HG03342 (cell line): ENCODE data around the gene TIMP2.
"Not testable (repeated sequence)": the region's sequence is repeated elsewhere in the genome, so short reads cannot be mapped to it uniquely, and the experiment has no call there.

Experiments
- ATAC-seq: cut with Tn5 transposase; IDR thresholded peaks from one replicate; pipeline ENCODE4 v1.9.1; 2021; ENCODE audit warnings: mild to moderate bottlenecking, moderate library complexity; ENCODE audit not compliant: unreplicated experiment

TIMP2 gene

DNA sequence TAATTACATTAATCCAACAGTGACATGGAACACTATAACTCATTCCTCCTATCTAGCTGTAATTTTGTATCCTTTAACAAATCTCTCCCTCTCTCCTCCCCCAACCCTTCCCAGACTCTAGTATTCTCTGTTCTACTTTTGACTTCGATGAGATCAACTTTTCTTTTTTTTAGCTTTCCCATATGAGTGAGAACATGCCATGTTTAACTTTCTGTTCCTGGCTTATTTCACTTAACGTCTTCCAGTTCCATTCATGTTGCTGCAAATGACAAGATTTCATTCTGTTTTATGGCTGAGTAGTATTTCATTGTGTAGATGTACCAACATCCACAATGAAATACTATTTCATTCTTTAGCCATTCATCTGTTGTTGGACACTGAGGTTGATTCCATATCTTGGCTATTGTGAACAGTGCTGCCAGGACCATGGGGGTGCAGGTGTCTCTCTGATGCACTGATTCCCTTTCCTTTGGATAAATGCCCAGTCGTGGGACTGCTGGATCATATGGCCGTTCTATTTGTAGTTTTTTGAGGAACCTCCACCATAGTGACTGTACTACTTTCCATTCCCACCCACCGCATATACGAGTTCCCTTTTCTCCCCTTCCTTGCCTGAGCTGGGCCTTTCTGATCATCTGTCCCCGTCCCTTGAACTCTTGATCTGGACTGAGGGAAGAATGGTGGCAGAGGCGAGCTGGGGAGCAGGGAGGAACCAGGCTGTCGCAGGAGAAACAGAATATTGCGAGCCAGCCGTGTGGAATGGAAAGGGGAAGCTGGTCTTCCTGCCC lies 14.5 kb downstream of the TIMP2 start:
- no peak for ATAC-seq

DNA sequence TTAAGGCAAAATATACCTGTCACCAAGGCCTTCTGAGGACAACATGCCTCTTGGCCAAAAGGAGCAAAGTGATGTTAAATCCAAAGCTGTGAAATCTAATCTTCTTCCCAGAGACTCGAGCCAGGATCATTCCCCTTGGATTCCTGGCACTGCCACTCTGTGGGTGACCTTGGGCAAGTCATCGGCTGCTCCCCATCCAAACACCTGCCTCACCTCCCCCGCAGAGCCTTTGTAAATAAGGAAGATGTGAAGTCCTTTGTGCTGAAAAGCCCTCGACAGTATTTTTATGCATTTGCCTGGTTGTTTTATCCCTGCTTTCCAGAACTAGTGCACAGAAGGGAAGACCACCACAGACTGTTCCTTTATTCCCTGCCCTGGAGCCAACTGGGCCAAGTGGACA lies 16.8 kb downstream of the TIMP2 start:
- ATAC-seq = no peak

DNA sequence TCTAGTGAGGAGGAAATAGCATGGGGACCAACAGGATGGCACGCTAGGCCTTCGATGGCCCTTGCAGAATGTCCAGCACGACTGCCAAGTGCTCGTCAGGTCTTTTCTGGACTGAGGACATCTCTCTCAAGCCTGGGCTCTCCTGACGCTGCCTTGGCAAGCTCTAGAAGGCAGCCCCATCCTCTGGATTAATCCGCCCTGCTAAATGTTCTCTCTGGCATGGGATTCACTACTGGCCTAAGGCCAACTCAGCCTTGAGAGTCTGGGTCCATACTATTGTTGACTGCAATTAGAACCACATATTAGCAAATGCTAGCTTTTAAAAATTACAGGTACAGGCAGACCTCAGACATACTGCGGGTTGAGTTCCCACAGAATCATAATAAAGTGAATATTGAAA lies 19.6 kb downstream of the TIMP2 start:
- ATAC-seq = no peak

DNA sequence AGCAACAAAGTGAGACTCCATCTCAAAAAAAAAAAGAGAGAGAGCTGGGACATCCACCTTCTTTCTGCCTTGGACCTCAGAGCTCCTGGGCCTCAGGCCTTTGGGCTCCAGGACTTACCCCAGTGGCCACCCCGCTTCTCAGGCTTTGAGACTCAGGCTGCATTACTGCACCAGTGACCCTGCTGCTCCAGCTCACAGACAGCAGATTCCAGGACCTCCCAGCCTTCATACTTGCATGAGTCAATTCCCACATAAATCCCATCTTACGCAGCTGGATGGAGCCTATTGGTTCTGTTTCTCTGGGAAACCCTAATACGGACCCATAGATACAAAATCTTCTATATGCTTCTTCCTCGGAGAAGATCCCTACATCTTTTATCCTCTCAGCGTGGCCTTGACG lies 20.1 kb downstream of the TIMP2 start:
- ATAC-seq = no peak

DNA sequence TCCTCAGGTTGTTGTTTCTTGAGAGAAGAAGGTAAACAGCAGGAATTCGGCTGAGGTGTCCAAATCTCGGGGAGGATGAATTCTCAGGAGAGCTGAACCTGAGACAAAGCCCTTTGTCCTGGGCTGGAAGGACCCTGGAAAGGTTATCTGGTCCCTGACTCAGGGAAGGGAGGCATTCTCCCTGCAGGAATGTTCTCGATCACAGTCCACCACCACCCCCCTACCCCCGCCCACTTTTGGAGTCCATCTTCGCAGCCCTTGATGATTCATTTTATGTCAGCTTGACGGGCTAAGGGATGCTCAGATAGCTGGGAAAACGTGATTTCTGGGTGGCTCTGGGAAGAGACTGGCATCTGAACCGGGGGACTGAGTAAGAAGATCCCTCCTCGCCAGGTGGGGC lies 20.8 kb downstream of the TIMP2 start:
- no peak for ATAC-seq

DNA sequence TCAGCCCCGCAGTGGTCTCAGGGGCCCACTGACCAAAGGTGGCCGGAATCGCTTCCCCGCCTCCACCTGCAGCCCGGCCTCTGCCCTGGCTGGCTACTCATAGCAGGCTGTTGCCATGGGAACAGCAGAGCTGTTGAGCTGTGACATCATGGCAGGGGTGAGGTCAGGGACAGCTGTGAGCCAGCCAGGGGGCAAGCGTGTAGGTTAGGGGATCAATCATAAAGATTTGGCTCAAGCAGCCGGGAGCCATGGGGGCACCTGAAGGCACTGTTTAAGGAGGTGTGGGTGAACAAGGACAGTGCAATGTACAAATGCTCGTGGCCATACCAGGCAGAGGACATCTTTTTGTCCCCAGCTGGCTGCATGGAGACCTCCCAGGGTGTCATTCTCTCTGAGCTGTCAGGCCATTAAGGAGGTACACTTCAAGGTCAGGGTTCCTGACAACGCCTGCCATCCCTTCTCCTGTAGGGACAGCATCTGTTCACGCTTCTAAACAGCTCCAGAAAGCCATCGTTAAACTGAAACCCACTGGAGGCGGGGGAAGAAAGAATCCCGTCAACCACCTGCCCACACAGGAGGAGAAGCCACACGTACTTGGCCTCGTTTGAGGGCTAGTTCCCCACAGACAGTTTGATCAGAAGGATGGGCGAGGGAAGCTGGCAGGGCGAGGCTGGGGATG lies 21.9 kb downstream of the TIMP2 start, which contains the start of gene CEP295NL:
Gene CEP295NL (minus strand): TSS at position 101 of the 679 bp plus-strand sequence. CDS start 1,373 bp downstream, outside the sequence.
- ATAC-seq = no peak

DNA sequence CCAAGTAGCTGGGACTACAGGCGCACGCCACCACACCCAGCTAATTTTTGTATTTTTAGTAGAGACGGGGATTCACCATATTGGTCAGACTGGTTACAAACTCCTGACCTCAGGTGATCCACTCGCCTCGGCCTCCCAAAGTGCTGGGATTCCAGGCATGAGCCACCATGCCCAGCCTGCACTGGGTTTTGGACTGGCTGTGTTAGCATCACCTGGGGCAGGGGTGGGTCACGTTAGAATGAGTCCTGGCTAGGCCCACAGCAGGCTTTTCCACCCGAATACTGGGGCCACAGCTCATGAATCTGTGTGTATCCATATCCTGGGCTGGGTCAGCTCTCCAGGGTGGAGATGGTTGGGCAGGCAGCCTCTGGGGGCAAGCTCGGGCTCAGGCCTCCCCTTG lies 23.0 kb downstream of the TIMP2 start:
- not testable (repeated sequence) for ATAC-seq

DNA sequence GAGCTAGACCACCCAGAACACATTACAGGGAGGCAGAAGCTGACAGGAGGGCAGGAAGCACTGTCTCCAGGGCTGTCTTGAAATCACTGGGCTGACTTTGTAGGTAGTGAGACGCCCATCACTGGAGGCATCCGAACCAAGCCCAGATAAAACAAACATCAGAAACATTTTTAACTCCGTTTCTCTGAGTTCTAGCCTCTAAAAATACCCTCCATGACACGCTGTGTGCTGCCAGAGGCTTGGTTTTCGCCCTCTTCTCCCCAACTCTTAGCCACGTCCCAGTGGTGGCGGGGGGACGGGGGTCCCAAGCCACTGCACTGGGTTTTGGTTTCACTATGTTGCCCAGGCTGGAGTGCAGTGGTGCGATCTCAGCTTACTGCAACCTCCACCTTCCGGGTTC lies 23.4 kb downstream of the TIMP2 start:
- ATAC-seq = no peak

DNA sequence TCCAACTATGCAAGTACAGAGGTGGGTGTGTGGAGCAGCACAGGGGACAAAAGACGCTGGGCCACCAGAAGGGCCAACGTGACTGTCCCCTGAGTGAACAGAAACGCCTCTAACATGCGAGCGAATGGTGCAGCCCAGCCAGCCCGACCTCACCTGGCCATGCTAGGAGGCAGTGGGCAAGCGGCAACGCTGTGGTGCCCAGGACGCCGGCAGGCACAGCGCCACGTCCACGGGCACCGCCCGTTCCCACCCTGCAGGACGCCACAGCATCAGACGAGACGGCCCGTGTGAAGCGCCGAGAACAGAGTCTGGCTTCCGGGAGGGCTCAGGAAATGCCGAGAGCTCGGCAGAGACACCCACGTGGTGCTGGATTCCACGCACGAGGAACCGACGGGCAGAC lies 24.4 kb downstream of the TIMP2 start:
- no peak for ATAC-seq

DNA sequence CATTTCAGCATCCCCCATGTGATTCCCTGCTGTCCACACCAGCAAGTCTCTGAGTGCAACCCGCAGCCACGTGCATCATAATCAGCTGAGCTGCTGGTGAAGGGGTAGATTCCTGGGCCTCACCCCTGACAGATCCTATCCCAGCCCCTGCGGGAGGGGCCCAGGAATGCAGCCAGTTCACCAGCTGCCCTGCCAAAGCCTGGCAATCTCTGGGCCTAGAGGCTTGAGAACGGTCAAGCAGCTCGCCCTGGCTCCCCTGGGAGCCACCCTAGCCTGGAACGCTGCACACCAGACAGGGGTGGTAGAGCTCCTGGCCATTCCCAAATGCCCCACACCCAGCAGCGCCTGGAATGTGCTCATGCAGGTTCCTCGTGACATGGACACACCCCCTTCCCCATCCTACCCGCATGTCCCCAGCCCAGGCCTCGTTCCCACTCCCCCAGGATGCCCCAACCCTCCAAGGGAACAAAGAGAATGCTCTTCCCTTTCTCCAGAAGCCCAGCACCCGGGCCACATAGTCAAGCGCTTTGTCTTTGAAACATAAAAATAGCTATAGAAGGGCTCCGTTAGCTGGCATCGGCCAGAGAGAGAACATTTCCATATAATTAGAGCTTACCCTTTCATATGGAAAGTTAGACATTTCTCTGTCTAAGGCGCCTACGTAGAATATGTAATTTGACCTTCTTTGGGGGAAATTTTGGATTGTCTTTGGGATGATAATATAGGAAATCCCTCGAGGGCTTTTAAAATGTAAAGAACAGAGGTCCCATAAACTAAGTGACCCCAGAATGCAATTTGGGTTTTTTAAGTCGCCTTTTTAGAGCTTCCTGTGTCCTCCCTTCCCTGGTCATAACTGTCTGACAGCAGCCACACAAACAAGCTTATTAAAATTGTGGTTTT lies 25.6 kb downstream of the TIMP2 start:
- no peak for ATAC-seq

DNA sequence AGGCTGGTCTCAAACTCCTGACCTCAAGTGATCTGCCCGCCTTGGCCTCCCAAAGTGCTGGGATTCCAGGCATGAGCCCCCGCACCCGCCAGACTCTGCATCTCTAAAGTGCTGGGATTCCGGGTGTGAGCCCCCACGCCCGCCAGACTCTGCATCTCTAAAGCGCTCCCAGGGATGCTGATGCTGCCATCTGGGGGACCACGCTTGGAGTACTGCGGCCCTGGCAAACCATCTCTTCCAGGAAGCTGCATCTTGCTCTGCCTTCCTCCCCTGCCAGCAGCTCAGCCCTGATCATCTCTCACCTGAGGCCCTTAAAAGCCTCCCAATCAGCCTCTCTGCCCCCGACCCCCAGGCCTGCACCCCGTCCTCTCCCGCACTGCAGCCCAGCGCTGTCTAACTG lies 26.2 kb downstream of the TIMP2 start:
- no peak for ATAC-seq

DNA sequence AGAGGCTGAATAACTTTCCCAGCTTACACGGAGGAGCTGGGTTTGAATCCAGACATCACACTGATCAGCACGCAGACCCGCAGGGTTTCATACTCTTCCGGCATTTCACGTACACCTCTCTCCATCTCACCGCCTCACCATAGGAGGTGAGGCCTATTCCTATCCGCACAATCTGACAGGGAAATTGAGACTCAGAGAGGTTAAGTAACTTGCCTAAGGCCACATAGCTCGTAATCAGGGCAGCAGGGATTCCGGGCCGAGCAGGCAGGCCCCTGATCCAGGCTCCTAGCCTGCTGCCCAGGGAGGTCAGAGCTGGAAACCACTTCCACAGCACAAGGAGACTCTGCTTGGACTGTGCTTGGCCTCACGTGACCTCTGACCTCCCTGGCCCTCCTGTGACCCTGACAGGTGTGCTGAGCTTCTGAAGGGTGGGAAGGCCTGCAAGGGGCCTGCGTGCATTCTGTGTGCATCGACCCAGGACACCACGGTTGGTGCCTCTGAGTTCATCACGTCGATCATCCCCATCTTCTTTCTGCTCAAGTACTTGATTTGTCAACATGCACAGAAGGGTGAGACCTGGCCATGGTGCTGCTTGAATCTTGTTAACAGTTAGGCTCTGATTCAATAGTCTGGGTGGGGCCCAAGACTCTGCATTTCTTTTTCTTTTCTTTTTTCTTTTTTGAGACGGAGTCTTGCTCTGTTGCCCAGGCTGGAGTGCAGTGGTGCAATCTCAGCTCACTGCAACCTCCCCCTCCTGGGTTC lies 26.9 kb downstream of the TIMP2 start:
- no peak for ATAC-seq

DNA sequence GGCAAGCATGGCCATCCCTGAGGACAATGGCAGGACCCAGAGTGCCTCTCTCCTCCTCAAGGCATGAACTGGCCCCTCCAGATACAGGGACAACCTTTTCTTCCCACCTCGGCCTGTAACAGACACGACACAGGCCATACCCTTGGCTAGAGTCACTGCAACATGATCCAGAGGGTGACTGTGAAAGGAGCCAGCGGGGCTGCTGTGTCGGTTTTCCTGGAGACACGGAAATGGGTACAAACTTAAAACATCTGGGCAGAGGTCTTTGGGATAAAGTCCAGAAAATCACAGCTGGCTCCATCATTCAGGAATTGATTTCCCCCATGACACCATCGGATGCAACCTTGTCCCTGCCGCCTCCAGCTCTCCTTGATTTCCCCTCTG lies 27.5 kb downstream of the TIMP2 start:
- no peak for ATAC-seq

DNA sequence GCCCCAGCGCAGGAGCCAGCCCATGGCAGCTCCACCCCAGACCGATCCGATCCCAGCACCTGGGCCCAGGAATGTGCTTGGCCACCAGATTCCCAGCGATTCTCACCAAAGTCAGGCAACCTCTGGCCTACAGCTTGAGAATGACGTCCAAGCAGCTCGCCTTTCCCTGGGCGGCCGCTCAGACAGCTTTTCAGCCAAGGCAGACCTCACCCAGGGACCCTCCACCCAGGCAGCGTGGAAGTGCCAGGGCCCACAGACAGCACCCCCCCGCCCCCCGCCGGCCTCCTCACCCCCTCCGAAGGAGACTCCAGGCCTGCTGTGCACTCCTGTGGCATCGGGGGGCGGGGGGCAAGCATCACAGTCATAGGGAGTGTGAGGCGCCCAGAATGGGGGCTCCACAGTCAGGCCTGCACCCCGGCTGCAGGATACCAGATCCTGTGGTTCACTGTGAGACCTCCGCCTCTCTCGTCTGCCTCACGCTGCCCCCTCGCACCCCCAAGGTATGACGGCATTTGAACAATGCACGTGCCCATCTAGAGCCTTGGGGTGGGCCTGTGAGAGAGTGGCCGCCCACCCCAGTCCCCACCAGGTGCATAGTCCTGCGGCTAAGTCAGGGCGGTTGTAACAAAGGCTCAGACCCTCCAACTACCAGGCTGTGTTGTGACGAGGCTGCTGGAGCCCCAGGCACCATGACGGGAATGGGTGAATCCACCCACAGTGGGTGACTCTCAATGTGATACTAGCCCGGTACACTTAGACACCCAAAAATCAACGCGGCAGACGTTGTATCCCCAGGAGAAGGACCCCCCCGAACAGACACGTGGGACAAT lies 28.1 kb downstream of the TIMP2 start:
- no peak for ATAC-seq

DNA sequence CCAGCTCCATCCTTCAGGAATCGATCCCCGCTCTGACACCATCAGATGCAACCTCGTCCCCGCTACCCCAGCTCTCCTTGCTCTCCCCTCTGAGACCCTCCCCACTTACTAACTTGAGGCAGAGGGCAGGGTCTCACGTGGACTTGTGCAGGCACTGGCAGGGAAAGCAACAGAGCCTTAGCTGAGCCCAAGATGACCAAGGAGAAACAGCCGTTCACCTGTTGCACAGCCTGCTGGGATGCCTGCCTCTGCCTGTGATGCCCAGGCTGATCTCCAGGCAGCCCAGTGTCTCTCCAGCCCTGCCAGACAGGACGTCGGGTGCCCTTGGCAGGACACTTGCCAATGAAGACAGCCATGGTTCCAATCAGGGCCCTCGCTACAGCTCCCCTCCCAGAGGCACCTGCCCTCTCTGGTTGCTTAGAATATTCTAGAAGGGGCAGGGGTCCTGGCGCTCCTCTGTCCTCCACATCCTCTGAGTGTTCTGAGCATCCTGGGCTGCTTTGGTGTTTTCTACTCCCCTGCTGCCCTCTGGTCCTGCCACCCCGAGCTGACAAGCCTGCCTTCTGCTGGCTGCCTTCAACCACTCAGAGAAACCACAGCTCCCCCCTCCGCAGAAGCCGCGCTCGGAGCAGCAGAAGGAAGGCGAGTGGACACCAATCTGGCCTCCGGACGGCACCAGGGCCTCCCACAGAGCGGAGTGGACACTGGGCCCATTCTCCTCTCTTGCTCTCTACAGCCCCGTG lies 28.9 kb downstream of the TIMP2 start:
- no peak for ATAC-seq

DNA sequence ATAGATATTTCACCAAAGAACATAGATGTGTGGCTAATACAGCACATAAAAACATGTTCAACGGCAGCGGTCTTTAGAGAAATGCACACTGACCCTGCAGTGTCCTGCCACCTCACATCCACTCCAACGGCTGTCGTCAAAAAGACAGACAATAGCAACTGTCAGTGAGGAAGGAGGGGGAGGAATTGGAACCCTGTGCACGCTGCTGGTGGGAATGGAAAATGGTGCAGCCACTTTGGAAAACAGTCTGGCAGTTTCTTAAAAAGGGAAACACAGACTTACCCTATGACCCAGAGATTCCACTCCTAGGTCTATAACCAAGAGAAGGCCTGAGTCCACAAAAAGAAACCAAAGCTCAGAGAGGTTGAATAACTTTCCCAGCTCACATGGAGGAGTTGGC lies 29.9 kb downstream of the TIMP2 start:
- no peak for ATAC-seq

DNA sequence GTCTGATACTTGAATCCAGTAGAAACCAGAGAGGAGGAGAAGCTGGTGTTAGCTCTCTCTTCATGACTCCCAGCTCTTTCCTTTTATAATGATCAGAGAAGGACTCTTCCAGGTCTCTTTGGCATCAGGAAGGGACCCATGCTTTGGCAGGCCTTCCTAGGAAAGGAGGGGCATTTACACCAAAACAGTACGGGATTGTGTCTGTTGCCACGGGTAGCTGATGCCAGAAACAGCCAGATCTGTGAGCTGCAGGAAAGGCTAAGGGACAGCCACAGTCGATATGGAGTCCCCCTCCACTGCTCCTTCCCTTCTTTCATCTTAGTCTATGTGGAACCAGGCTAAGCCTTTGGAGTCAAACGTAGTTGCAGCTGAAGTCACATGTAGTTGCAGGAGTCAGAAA lies 31.5 kb downstream of the TIMP2 start:
- no peak for ATAC-seq

DNA sequence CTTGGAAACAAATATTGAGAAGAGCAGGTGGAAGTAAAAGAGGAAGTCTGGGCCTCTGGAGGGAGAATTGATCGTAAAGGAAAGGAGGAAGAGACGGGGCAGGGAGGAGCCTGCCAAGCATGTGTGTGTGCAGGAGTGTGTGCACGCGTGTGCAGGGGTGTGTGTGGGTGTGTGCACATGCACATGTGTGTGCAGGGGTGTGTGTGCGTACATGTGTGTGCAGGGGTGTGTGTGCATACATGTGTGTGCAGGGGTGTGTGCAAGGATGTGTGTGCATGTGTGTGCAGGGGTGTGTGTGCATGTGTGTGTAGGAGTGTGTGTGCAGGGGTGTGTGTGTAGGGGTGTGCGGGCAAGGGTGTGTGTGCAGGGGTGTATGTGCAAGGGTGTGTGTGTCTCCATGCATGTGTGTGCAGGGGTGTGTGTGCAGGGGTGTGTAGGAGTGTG lies 32.2 kb downstream of the TIMP2 start:
- ATAC-seq = no peak

DNA sequence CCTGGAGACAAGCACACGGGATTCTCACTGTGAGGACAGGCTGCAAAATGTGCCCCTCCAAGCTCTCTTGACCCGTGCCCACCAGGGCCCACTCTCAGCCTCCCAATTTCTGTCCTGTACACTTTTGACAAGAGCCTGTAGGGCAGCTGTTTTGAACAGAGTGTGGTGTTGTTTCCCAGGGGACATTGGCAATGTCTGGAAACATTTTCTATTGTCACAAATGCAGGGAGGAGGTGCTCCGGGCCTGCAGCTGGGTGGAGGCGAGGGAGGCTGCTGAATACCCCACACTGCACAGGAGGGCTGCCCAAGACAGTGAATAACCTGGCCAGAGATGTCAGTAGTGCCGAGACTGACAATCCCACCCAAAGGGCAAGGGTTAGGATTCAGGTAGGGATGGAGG lies 32.7 kb downstream of the TIMP2 start:
- no peak for ATAC-seq
